K562 treated with DMSO at 1 percent for 12 hours (cell line): Measurements from ENCODE around the gene SLC36A1. TPM values are rescaled to one million over a fixed set of nuclear protein-coding genes. Genes with fewer than 3 reads are reported as not detected.

Source experiments
- total RNA-seq: library from RNA; unstranded; fragments of 300-600 nt; gene quantifications from 2 replicates; pipeline ENCODE4 v1.2.3, GENCODE V29; 2022; ENCODE audit not compliant: insufficient read depth

The SLC36A1 gene
- 1.7 and 5.8 TPM in 2 replicates for total RNA-seq

GRCh38 chr5:151447174-151448037 lies at the start of gene SLC36A1:
Gene SLC36A1, plus strand, starts transcription at chr5:151447603. Its CDS starts 11,190 bp downstream, at chr5:151458793.

Other genes starting within 250 kb of the SLC36A1 start
- 8.4 and 20.4 TPM in 2 replicates for gene CCDC69, start 223.5 kb upstream of the SLC36A1 start, total RNA-seq
- 26.8 and 60.4 TPM in 2 replicates for gene GM2A, start 194.4 kb upstream of the SLC36A1 start, total RNA-seq
- not detected in 2 replicates for gene SLC36A3, start 143.8 kb upstream of the SLC36A1 start, total RNA-seq
- not detected in 2 replicates for gene SLC36A2, start 100.0 kb upstream of the SLC36A1 start, total RNA-seq
- gene FAT2, start 143.7 kb downstream of the SLC36A1 start, total RNA-seq: 0.06 TPM in 1 of 2 replicates, not detected in the other
- gene SPARC, start 239.3 kb downstream of the SLC36A1 start, total RNA-seq: 10.8 and 16.6 TPM in 2 replicates